Measurements from ENCODE around the gene RUFY1.
A peak's percentile ranks its signal among the peaks of the same experiment; 100 is the strongest.

The RUFY1 gene

DNA sequence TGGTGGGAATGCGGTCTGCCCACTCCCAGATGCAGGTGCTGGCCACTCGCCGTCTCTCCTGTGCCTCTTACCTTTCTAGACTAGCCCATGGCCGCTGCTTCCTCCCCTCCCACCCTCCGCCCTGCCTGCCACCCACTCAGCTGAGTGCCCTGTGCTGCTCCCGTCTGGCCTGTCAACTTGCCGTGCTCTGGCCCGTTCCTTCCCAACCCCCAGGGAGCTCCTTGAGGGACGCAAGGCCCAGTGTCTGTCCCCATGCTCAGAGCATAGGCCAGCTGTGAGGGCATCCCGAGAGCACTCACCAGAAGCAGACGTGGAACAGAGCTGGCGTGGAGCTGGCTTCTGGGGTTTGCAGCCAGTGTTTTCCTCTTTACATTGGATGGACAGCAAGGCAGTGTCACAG lies 53.0 kb downstream of the RUFY1 start:
- DNase-seq (ENCODE audit: low read depth in 2 of 2): no peak

DNA sequence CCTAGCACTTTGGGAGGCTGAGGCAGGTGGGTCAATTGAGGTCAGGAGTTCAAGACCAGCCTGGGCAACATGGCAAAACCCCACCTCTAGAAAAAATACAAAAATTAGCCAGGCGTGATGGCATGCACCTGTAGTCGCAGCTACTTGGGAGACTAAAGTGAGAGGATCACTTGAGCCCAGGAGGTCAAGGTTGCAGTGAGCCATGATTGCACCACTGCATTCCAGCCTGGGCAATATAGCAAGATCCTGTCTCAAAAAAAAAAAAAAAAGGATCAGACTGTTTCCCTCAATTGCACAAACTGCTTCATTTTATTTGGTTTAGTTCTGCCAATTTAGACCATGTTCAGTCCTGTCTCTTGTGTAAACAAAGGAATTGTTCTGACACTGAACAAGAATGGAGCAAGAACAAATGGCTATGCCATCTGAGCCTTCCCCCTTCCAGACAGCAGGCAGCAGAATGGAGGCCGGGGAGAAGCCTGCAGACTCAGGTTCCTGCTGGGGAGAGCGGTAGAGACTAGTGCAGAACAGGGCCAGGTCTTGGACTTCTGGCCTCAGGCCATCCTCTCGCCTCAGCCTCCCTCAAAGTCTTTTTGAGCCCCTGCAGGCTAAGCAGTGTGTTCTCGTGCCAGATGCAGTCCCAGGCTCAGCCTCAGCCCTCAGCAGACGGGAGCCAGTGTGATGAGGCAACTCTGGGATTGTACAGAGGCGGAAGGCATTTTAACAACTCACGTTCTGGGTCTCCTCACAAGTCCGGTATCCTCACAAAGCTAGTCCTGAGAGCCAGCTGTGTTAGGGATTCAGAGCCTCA lies 54.9 kb downstream of the RUFY1 start:
- DNase-seq (ENCODE audit: low read depth in 2 of 2): no peak

DNA sequence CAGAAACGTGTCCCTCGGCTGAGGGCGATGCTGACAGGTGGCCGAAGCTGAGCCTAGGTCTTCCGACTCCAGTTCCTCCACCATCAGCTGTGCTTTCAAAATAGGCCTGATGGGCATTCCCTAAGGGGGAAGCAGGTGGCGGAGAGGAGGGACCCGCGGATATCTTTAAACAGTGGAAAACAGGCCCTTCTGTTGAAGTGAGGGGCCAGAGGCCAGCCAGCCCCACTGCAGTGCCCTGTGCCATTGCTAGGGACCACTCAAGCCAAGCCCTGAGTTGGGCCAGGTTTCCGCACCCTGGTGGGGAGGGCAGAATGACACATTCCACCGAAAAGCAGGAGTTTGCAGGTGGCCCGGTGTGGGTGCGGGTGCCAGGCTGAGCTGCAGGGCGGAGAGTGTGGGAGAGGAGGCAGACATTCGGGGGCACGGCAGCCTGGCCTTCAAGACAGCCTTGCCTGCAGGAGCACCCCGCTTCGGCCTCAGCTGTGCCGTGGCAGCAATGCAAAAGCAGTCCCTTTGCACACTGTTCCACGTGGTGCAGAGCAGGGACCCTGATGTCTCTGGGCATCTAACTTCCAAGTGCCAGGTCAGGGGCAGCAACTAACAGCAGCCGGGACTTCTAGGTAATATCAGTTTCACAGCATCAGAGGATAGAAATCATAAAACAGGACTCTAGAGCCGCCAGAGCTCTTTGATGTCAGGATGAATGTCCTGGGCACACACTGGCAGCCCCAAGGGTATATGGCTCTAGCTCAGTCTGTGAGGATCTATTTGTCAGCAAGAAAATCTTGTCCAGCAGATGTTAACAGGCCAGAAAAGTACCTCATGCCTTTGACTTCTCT lies 55.9 kb downstream of the RUFY1 start:
- DNase-seq (ENCODE audit: low read depth in 2 of 2): no peak

DNA sequence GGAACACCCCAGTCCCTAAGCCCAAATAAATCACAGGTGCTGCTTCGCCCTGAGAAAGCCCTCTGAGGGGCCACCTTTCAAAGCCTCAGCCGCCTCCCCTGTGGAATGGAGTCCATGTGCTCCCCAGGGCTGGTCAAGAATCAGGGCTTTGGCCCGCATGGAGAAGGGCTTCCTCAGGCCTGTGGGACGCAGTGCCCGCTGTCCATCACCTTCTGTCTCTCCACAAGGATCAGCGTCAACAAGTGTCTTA lies 56.5 kb downstream of the RUFY1 start:
- no peak for DNase-seq (ENCODE audit: low read depth in 2 of 2)

DNA sequence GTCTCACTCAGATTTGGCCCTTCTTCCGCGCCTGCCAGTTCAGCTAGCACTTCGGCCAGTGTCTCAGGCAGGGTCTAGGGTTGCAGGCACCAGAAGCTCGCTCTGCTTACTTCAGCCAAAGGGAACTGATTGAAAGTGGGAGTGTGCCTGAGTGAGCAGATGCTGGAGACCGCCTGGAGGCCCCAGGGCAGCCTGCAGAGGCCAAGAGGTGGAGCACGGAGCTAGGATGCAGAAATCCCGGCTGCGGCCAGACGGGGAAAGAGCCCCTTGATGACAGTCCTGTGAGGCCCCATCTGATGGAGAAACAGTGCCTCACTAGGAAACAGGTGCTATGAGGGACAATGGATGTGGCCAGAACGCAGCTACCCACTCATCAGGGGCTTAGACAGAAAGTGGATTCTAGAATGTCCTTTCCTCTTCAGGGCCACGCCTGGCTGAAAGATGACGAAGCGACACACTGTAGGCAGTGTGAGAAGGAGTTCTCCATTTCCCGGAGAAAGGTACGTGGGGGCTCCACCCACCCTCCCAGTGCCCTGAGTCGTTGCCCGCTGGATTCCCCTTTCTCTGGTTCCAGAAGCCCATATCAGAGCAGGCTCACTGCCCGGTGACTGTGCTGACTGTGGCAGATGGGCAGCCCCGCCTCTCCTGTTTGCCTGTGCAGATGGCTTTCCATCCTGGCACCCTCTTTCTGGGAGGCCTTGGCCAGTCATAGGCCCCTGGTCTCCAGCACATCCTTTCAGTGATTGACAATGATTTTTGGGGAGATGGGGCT lies 57.0 kb downstream of the RUFY1 start:
- no peak for DNase-seq (ENCODE audit: low read depth in 2 of 2)

DNA sequence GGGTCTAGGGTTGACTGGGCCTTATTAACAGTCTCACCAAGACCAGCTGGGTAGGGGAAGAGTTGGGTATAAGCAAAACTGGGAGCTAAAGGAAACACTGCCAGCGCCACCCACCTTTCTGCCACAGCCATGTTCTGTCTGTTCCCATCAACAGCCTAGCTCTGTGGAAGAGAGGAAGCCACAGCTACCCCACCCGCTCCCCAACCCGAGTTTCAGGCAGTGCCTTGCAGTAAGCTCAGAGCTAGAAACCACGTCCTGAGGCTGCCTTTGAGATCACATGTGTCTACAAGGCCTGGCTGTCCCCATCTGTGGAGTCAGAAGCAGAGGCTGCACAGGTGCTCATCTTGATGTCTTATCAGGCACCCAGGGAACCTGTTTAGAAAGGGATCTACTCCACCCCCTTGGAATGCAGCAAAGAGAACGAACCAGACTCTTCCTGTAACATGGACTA lies 57.8 kb downstream of the RUFY1 start:
- DNase-seq (ENCODE audit: low read depth in 2 of 2): peak in 1 of 2 donors; percentile 15

DNA sequence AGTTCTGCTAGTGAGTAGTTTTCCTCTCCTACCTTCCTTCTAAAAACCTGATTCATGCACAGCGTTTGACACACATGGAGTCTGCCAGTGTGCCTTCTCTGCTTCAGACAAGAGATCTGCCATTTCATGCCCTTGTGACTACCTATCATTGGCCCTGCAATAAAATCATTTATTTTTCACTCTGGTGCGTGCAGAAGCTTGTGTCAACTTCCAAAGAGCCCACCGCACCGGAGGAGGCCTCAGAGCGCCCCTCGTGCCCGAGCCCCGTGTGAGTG lies 59.4 kb downstream of the RUFY1 start:
- no peak for DNase-seq (ENCODE audit: low read depth in 2 of 2)

DNA sequence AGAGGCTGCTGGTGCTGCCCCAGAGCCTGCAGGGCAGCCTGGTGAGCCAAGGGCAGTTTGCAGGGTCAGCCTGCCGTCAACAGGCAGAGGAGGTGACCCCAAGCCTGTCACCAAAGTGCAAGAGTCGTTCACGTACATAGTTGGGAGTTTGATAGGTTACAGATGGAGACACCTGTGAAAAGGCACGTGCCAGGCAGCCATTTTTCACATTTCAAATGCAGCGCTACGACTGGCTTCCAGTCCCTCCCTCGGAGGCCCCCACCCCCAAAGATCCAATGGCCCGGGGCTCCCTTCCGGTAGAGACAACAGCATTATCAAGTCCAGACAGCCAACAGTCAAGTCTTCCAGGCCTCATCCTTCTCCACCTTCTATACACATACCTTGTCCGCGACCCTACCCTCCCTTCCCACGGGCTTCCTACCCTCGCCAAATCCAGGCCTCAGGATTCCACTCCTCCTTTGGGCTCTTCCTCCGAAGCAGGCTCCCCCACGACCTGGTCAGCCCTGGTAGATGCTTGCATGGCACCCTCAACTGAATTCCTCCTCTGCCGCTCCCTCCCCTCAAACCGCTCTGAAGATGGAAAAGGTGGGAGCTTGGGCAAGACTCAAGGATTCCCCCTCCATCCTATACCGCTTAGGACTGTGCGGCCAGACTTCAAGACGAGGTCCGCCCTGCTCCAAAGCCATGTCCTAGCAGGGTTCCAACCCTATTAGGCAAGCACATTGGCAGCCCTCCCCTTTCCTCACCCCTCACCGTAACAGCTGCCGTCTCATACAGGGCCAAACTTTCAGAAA lies 60.0 kb downstream of the RUFY1 start:
- DNase-seq (ENCODE audit: low read depth in 2 of 2): no peak

DNA sequence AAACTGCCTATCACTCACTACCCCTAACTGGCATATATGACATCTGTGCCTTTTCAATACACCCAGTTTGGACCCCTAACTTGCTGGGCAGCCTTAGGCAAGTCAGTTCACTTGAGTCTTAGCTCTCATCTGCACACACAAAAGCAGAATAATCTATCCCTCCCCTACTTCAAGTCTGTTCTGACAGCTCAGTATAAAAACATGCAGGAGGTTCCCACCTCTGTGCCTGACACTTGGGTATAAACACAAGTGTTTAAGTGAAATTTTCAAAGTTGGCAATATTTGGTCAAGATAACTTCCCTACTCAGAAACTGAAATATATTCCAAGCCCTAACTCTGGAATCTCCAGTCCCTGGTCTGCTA lies 60.5 kb downstream of the RUFY1 start:
- DNase-seq (ENCODE audit: low read depth in 2 of 2): no peak

DNA sequence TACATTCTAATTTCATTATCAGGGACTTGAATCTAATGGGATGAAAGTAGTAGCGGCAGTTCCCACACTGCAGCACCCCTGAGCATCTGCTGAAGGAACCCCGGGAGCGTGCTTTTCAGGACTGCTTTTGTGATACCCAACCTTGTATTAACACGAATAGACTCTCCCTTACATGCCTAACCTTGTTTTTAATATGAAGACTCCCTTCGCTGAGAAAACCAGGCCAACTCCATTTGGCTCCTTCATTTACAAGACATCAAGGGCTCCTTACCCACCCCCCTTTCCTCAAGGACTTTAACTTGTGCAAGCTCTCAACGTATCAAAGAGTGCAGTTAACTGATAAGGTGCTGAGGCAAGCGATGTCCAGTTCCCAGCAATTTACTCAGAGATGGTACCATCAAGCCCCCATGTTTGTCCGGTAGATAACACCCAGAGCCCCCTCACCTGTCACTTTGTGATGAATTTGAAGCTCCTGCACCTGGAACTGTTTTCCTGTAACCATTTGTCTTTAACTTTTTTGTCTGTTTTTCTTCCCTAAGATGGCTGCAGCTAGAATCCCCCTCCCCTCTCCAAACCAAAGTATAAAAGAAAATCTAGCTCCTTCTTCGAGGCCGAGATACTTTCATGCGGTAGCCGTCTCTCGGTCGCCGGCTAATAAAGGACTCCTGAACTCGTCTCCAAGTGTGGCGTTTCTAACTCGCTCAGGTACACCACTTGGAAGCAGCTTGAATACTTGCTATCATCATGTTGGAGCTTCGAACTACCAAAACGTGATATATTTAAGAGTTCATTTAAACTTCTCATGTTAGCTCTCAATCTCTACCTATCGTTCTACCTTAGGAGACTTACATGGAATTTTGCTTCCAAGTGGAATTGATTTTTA lies 62.5 kb downstream of the RUFY1 start:
- no peak for DNase-seq (ENCODE audit: low read depth in 2 of 2)

DNA sequence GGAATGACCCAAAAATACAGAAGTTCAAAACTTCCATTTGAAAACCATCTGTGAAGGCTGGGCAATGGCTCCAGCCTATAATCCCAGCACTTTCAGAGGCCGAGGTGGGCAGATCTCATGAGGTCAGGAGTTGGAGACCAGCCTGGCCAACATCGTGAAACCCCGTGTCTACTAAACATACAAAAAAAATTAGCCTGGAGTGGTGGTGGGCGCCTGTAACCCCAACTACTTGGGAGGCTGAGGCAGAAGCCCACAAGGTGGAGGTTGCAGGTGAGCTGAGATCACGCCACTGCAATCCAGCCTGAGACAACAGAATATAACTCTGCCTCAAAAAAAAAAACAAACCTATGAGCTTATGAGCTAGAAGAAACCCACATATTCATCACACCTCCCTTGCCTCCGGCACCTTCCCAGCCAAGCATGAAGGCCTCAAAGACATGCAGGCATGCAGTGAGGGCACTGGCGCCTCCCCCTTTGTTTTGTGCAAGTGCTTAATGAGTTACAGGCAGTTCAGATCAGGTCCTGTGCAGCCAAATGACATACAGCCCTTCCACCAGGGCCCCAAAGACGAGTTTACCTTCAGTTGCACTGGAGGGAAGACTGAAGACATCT lies 63.2 kb downstream of the RUFY1 start:
- DNase-seq (ENCODE audit: low read depth in 2 of 2): no peak

DNA sequence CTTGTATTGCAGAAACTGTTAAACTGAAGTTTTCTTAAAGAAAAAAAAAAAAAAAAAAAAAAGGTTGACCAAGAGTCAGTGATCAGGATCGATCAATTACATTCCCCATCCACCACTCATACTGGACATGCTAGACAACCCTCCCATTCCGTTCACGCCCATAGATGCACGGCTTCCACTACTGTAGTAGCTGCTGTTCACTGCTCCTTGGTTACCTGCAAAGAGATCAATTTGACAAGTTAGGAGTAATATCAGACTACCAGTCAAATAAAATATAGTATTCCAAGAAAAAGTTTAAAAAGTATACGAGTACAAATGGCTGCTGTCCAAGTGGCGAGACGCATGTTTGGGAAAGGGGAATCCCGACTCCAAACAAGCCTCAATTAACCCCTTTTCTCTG lies 64.4 kb downstream of the RUFY1 start:
- DNase-seq (ENCODE audit: low read depth in 2 of 2): no peak

DNA sequence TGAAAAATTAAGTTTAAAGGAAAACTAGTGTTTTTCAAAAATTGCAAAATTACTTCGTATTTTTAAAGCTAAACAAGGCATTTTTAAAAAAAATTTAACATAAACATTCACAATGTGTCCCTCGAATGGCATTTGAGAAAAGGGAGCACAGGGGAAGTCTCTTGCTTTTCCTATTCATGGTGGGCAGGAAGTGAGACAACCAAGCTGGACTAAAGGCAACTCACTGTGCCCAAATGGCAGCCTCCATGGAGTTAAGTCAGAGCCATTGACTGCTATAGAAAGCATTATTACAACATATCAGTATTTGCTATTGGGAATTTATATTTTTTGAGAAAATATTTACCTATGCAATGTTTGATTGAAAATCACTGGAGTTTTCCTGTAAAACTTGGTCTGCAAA lies 64.8 kb downstream of the RUFY1 start:
- no peak for DNase-seq (ENCODE audit: low read depth in 2 of 2)

DNA sequence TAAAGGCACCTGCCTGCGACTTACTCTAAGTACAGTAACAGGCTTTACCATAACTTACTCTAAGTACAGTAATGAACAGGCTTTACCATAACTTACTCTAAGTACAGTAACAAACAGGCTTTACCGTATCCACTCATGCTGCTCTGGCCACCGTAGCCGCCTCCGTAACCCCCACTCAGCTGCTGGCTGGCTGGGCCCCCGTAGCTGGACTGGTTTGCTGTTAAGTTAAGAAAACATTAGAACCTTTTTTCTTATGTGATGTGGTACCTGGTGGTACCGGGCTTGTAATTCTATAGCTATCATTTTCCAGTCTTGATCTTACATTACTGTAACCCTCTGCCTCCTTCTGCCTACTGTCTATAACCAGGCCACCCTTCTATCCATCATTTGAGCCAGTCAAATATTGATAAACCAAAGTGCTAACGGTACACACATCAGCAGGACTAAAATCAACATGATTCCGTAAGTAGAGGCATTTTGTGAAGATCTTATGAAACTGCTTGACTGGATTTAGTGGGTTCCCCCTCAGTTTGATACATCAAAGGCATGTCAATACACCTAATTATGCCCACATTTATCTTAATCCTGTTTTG lies 65.7 kb downstream of the RUFY1 start:
- no peak for DNase-seq (ENCODE audit: low read depth in 2 of 2)

DNA sequence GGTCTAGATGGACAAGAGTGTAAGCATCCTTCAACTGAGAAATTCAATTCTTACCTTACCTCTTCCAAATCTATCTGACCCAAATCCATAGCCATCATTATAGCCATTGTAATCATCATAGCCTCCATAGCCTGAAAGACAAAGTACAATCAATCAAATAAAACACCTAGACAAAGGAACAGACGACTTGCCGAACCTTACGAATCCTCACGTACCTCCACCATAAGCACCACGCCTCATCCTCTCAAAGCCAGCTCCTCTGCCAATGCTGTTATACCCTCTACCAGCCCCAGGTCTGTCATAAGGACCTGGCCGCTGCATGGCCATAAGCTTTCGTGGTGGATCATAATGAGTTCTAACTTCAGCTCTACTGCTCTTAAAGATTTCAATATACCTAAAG lies 67.6 kb downstream of the RUFY1 start:
- no peak for DNase-seq (ENCODE audit: low read depth in 2 of 2)

DNA sequence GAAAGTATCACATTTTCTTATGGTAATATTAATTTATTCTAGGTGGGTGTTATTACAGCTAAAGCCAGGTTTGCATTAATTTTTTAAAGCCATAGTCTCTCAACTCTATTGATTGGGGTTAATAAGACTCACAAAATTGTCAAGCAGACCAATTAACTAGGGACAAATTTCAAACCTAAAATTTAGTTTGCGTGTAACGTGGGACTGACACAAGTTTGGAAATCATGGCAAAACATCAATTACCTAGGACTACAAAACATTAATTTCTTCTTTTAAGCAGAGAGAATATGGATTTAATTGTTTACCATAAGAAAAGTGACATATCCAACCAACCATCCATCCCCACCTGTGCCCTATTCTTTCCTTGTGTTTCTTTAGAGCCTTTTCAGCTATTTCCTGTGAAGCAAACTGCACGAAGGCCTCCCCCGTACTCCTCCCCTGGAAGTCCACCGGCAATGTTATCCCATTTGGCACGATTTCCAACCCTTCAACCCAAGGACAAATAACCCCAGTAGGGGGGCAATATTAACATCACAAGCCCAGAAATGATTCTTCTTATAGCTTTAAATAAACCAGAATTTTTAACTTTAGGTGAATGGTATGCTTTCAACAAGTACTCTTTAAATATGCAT lies 68.7 kb downstream of the RUFY1 start:
- no peak for DNase-seq (ENCODE audit: low read depth in 2 of 2)

DNA sequence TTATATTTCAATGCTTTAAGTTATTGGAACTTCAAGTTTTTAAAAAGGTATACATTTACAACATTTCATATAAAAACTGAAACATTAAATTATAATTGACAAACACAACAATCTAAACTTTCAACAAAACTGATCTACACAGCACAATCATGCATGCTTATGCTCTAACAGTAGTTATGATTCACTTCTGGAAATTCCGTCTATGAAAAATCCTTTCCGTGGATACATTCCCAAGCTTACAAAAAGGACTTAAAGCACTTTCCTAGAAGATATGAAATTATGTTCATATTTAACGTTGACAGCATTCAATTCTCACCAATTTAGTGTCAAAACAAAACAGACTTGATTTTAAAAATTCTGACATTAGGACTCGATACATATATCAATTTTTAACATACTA lies 69.4 kb downstream of the RUFY1 start:
- DNase-seq (ENCODE audit: low read depth in 2 of 2): no peak

DNA sequence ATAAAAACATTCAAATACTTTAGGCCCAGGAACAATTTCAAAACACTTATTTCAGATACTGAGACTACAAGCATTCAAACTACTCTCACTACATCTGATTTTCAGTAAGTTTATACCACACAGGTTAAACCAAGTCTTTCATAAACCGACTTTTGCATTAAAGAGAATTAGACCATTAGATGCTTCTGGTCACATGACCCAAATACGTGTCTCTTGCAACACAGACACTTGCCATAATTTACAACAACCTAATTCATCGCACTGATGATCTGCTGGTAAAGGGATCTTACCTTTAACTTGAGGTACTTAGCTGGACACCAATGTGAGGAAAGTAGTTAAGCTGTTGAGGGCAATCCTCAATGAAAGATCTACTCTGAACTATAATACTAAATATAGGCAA lies 69.9 kb downstream of the RUFY1 start:
- DNase-seq (ENCODE audit: low read depth in 2 of 2): no peak

DNA sequence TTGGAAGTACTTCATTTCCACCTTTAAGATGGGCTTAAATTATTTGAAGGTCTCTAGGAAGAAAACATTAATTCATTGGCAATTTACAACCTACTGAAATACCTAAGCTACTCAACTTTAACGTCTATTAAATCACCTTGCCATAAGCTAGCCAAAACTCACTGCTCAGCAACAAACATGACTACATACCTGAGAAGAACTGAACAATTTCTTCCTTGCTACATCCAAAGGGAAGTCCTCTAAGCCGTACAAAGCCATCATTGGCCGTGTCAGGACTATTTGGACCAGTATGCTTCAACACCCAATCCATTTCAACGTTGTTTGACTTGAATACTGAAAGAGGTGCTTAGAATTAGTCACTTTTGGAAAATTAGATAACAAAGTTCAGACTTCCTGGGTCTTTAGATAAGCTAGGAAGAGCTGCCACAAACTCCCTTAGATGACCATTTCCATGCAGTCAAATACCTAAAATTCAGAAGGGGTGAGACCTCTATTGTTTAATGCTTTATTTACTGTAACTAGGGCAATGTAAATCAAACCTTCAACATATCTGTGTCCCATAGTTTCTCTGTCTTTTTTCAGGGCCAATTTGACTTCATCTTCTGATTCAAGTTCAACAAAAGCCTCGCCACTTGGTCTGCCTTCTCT lies 70.5 kb downstream of the RUFY1 start:
- no peak for DNase-seq (ENCODE audit: low read depth in 2 of 2)

Data from stimulated activated CD8-positive, alpha-beta memory T cell treated with anti-CD3 and anti-CD28 coated beads, Interleukin-15, amount 100 ng/mL, for 48 hours (primary cell).